HuH-7.5 (cell line): Measurements from ENCODE around the gene ZNF471.

Source experiments
- DNase-seq: peaks from one replicate; pipeline ENCODE4 v3.0.0; 2011; ENCODE audit warnings: low spot score

Gene ZNF471

DNA sequence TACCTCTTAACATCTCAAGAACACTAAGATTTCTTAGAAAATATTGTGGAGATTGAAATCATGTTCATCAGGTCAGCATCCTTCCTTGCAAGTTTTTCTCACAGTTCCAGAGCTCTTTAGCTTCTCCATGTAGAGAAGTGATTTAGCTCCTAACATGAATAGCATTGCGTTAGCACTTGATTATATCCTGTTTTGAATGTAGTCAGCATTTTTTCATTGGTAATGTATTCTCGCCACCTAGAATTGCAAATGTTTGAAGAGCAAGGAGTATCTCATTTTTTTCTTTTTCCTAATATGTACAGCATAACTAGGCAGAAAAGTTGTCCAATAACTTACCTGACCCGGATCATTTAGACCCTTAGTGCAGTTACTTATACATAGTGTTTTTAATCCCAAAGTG, 66.3 kb downstream of the ZNF471 start:
- DNase-seq: no peak

DNA sequence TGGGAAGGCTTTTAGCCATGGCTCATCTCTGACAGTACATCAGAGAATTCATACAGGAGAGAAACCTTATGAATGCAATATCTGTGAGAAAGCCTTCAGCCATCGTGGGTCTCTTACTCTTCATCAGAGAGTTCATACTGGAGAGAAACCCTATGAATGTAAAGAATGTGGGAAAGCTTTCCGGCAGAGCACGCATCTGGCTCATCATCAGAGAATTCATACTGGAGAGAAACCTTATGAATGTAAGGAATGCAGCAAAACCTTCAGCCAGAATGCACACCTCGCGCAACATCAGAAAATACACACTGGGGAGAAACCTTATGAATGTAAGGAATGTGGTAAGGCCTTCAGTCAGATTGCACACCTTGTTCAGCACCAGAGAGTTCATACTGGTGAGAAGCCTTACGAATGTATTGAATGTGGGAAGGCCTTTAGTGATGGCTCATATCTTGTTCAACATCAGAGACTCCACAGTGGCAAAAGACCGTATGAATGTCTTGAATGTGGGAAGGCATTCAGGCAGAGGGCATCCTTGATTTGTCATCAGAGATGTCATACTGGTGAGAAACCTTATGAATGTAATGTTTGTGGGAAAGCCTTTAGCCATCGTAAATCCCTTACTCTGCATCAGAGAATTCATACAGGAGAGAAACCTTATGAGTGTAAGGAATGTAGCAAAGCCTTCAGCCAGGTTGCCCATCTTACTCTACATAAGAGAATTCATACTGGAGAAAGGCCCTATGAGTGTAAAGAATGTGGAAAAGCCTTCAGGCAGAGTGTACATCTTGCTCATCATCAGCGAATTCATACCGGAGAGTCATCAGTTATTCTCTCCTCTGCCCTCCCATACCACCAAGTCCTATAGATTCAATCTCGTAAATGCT, 70.3 kb downstream of the ZNF471 start:
- no peak for DNase-seq
